HG03103 (cell line): Measurements from ENCODE around the gene SLC6A17.

Source experiments
- ATAC-seq: cut with Tn5 transposase; IDR thresholded peaks from one replicate; pipeline ENCODE4 v1.9.1; 2021; ENCODE audit warnings: low read depth; ENCODE audit not compliant: unreplicated experiment

Gene SLC6A17

DNA sequence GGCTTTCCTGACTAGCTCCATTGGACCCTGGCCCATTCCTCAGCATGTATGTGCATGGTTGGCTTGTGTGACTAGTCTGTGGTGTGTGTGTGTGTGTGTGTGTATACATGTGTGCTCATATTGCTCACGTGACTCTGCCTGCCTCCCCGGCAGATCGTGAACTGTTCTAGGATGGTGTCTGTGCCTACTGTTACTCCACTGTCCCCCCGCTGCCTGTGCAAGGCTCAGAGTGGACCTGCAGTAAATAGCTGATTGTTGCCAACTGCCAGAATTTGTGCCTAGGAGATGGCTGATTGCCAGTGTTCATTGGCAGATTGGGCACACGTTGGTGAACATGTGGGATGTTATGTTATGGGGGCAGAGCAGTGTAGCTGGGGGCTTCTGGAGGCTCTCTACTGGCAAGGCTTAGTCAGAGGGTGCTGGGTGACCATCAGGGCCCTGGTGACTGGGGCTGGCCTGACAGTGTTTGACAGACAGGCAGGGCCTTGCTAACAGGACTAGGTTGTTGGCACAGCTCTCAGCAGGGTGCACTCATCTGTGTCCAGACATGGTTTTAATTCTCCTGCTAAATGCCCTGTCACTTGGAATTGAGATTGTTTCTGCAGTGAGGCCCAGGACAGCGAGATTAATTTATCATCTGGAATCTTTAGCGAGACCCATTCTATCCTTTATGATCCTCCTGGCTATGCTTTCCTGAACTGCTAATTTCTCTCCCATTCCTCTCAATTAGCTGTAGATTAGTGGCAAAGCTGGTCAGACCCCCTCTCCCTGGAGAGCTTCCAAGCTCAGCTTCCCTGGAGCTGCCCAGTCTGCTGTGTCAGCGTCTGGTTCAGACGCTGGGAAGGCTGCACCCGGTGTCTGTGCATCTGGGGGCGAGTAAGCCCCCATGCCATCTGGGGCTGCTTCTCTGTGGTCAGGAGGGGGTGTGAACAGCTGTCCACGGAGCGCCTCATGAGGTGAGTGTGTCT lies 20.8 kb downstream of the SLC6A17 start:
- no peak for ATAC-seq

DNA sequence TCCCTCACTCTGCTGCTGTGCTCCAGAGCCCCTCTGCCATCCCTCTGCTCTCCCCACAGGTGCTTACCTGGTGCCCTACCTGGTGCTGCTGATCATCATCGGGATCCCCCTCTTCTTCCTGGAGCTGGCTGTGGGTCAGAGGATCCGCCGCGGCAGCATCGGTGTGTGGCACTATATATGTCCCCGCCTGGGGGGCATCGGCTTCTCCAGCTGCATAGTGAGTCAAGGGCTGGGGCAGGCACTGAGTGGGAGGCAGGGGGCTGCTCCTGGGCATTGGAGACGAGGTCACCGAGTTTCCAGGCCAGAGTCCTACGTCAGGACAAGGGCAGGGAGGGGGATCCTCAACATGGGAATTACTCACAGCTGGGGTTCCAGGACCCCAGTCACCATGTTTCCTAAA lies 21.7 kb downstream of the SLC6A17 start:
- ATAC-seq, result no peak

DNA sequence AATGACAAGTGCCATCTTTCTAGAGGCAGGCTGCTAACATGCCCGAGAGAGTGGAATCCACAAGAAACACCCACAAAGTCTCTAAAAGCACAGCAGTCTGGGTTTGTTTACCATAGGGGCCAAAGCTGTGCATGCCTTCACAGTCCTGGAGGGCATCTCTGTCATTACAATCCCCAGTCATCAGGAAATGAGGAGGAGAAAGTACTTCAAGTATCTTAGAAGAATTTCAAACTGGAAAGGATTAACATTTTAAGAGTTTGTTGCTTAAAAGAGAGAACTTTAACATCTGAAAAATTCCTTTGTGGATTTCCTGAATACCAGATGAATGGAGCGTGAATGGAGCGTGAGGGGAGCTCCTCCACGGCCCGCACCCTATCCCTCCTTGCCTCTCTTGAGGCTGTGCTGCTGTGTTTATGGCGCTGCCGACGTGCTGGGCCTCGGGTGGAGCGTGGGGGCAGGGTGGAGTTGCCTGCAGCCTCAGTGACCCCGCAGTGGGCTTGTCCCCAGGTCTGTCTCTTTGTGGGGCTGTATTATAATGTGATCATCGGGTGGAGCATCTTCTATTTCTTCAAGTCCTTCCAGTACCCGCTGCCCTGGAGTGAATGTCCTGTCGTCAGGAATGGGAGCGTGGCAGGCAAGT lies 23.3 kb downstream of the SLC6A17 start:
- no peak for ATAC-seq

DNA sequence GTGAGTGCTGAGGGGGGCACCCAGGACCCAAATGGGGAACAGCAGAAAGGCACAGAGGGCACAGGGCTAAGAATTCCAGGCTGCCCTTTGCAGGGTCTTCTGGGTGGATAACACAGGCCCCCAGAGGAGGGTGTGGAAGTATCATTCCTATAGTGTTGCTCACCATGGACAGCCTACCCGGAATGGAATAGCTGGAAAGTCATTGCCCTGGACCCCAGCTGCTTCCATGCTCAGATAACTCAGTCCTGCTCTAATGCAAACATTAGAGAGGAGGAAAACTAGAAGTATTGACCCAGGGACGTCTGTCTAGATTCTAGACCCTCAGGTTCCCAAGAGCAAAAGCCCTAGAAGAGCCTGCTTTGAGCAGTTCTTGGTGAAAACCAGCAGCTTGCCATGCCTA lies 24.7 kb downstream of the SLC6A17 start:
- ATAC-seq, result no peak

DNA sequence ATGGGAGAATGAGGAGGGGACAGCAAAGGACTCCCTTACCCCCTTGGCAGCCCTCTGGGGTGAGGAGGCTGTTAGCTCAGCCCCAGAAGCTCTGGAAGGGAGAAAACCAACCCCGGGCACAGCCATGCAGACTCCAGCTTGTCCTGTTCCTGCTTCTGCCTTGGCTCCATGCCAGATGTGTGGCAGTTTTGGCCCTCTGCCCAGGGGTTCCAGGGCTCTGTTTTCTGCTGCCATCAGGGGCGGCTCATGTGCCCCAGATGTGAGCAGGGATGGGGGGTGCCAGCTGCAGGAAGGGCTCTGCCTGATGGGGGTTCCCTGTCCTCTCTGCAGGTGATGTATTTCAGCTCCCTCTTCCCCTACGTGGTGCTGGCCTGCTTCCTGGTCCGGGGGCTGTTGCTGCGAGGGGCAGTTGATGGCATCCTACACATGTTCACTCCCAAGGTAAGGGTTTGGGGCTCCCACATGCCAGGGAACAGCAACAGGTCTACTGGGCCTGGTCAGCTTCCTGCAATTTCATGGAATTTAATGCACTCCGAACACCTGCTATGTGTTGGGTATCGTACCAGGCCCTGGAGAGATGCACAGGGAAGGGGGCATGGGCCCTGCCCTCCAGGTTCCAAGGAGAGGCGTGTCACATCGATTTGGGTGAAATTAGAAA lies 26.1 kb downstream of the SLC6A17 start:
- no peak for ATAC-seq

DNA sequence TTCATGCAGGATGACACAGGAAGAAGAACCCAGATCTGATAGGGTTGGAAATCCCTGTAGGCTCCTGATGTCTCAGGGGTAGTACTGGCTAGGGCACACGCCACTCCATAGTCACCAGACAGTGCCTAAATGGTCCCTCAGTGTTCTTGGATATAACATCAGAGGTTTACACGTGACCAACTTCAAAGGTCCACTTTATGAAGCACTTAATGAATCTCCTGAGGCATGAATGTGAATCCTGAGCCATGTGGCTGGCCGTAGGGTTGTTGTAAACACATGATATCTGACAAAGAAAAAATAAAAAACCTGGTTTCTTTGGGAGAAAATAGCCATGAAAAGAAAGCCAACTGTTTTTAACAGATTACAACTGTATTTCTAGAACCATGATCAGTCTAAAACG lies 27.5 kb downstream of the SLC6A17 start:
- ATAC-seq, result no peak

DNA sequence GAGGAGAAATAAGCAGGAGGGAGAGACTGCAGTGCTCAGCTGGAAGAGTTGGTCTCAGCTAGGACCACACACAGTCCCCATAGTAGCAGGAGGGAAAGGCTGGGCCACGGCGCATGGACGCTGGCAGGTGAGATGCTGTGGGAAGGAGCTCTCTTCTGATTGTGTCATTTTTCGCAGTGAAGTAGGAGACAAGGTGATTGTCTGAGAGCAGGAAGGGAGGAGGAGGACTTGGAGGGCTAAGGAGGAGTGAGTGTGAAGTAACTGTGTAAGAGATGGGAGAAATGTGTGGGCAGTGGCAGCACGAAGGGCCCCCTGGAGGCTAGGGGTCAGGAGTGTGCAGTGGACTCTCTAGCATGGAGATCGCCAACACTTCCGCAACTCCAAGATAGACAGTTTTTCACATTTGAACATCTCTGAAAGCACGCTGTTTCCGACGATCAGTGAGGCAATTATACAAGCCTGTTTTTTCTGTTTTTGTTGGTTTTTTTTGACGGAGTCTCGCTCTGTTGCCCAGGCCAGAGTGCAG lies 33.4 kb downstream of the SLC6A17 start:
- ATAC-seq, result no peak

DNA sequence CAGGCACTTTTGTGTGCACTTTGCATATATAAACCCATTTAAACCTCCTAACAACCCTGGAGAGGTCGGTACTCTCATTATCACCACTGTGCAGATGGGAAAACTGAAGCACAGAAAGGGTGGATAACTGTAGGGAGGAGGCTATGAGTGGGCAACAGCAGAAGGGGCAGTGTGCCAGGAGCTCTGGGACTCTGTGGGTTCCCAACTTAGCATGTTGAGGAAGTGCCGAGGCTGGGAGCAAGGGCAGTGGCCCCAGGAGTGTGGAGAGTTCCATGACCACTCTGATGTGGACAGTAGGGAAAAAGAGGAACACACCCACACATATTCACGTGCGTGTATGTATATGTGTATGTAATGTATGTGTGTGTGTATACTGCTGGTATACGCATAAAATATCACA lies 34.2 kb downstream of the SLC6A17 start:
- no peak for ATAC-seq

DNA sequence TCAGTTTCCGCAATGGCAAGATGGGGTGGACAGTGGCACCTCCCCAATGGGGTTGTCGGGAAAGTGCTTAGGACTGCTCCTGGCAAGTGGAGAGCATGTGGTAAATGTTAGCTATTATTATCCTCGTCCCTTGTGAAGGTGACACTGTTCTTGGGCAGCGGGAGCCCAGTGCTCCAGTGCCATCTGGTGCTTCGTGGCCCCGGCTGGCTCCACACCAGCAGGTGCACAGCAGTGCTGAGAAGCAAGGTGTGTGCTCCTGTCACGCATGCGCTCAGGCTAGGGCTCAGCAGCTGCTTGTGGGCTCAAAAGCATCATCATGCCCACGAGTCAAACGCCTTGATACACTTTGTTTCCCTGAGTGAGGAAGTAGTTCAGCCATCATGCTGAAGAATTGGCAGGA lies 34.9 kb downstream of the SLC6A17 start:
- ATAC-seq, result no peak

DNA sequence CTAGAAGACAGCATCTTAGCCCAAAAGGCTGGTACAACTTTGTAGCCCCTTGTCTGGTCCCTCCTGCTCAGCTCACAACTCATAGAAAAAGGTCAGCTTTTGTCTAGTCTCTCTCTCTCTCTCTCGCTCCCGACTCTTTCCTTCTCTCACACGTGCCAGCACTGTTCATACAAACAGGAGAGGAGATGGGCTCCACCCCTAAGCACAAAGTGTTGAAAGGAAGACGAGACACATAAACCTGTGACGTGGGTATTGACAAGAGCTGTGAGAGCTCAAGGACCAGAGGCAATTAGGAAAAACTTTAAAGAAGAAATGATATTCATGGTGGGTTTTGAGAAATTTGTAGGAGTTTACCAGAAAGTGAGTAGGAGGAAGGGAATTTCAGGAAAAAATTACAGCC lies 36.3 kb downstream of the SLC6A17 start:
- ATAC-seq, result no peak

DNA sequence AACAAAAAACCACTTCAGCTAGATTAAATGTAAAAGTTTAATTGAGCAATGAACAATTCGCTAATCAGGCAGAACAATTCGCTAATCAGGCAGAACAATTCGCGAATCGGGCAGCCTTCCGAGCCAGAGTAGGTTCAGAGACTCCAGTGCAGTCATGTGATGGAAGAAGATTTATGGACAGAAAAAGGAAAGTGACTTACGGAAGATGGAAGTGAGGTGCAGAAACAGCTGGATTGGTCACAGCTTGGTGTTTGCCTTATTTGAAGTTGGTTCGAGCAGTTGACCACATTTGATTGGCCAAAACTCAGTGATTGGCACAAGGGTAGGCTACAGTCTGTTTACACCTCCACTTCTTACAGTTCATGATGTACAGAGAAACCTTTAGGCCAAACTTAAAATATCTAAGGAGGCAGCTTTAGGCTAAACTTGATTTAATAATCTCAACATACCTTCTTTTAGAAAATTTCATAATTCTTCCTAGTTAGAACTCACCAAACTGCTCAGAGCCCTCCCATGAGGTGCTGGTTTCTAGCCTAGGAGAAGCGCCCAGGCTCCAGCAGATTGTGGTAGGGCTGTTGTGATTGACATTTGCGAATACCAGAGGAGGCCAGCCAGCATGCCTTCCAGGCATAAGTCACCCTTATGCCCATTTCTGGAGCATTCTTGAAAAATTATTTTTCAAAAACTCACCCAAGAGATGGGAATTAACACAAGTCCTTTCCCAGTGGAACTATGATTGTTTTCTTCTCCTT lies 37.0 kb downstream of the SLC6A17 start:
- ATAC-seq, result no peak

DNA sequence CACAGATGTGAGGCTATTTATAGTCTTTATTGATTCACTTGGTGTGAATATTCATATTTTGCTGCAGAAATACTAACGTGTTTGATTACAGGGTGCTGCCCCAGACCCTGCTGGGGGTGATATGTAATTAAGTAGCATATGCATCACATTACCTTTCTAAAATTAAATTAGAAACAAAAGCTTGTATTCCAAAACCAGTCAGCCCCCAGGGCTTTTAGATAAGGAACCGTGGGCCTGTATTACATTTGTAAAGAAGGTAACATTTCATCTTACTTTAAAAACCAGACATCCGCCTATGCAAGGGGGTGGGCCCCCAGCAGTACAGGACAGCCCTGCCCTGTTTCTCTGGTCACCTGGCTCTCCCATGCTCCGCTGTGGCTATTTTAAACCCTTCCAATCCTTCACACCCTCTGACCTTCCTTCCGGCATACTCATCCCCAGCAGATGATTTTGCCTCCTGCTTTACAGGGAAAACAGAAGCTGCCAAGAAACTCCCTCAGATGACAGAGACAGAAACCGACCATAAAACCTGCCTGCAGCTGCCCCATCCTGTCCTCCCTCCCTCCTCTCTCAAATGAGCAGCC lies 37.8 kb downstream of the SLC6A17 start:
- ATAC-seq, result no peak

DNA sequence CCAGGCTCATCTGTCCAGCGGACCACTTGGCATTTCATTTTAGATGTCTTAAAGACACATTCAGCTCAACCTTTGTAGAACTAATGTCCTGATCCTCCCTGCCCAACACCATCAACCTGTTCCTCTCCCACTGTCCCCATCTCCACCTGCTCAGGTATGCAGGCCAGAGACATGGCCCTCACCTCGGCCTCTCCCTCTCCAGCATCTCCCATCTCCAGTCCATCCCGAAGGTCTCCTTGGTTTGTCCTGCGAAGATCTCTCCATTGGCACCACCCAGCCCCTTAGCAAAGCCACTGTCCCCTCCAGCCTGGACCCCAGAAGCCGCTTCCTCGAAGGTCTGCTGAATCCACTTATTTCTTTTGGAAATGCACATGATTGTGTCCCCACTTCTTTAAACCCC lies 38.9 kb downstream of the SLC6A17 start:
- ATAC-seq, result no peak

DNA sequence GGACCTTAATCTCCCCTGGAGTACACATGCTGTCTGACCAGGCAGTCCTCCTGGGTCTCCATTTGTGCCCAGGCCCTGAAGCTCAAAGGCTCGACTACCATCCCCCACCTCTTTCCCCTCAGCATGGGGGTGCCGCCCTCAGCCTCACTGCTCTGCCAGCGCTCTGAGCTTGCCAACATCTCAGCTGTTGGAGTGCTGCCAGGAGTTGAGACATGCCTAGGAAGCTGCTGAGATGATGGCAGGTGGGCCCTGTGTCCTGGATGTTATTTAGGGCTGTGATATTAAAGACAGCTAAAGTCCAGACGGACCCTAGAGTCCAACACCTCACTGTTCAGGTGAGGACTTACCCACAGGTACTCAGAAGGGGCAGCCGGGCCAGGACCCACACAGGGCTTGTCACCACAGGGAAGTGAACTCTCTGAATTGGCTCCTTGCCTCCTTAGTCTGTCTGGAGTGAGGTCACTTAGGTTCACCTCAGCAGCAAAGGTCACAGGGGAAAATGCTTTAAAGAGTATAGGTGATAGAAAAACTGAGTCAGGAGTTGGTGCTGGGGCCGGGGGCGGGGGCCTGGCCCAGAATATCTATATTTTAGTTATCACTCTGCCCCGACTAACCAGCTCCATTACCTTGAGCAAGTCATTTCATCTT lies 40.1 kb downstream of the SLC6A17 start:
- ATAC-seq, result no peak

DNA sequence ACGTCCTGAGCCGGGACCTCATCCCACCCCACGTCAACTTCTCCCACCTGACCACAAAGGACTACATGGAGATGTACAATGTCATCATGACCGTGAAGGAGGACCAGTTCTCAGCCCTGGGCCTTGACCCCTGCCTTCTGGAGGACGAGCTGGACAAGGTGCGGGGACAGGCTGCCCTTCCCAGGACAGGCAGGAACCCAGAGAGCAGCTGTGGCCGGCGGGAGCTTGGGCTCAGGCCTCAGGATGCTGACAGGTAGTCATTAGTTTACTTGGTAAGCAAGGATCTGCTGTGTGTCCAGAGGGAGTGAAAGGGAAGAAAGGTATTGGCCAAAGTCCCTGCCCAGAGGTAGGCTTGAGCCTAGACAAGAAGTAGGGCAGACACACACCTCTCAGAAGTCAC lies 42.2 kb downstream of the SLC6A17 start:
- ATAC-seq, result no peak

DNA sequence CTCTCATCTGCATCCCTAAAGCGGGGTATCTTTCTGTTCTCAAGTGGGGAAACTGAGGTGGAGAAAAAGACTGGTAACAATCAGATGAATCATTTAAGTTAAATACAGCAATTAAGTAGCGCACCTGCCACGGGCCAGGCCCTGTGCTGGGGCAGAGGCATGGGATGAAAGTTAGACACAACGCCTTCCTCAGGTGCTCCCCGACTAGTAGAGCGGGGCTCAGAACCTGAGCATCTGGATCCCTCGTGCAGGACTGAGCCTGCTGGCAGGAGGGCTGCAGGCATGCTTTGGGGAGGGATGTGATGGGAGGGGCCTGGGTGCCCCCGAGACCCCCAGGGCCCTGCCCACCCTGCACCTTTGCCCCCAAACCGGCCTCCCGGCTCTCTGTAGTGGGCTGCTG lies 44.9 kb downstream of the SLC6A17 start:
- no peak for ATAC-seq

DNA sequence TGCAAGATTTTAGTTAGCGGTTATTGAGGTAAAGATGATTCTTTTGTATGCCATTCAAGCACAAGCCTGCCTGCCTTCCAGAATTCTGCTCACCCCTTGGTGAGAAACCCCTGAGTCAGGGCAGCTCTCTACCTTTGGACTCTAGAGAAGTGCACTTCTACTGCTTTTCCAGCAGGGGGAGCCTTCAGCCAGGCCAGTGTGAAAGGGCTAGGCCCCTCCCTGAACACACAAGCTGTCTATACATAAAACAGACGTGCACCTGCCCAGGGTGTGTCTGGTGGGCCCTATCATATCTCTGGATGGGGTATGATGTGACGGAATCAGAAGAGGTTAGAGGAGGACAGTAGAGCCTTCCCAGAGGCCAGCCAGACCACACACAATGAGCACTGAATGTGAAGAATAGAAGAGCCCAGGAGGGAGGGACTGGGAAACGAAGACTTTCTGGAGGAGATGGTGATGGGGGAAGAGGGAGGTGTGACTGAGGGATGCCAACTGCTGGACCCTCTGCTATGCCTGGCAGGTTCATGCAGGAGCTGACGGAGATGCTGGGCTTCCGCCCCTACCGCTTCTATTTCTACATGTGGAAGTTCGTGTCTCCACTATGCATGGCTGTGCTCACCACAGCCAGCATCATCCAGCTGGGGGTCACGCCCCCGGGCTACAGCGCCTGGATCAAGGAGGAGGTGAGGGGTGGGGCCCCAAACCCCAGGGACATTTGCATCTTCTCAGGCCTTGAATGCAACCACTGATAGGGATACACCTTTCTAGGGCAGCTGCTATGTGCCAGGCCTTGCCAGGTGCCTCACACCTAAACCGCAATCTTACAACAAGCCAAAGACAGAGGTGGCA lies 46.8 kb downstream of the SLC6A17 start:
- ATAC-seq, result no peak

DNA sequence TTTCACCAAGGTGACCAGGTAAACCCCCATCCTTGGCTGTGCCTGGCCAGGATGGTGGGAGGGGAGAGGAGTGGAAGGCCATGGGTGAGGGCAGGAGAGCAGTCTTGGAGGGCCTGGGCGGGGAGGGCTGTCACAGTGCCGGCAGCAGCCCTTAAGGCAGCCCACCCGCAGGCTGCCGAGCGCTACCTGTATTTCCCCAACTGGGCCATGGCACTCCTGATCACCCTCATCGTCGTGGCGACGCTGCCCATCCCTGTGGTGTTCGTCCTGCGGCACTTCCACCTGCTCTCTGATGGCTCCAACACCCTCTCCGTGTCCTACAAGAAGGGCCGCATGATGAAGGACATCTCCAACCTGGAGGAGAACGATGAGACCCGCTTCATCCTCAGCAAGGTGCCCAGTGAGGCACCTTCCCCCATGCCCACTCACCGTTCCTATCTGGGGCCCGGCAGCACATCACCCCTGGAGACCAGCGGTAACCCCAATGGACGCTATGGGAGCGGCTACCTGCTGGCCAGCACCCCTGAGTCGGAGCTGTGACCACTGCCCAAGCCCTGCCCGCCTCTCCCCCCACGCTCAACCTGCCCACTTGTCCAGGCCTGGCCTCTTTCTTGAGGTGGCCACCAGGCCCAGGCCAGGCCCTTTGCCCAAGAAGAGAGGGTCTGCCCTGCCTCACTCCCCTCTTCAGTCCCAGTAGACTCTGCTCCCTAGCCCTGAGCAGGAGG lies 47.8 kb downstream of the SLC6A17 start:
- no peak for ATAC-seq
